IPS-18c (cell line): ENCODE data around the gene CYFIP2.
A peak's percentile ranks its signal among the peaks of the same experiment; 100 is the strongest.

Source experiments
- H3K4me3 ChIP-seq: 2 replicates; pipeline ENCODE4 v1.7.0; 2013; ENCODE audit warnings: low read depth, mild to moderate bottlenecking, low read length, moderate library complexity; ENCODE audit not compliant: insufficient read depth
- H3K9me3 ChIP-seq: one replicate; pipeline ENCODE4 v1.6.1; 2013; ENCODE audit warnings: mild to moderate bottlenecking, low read length, moderate library complexity; ENCODE audit not compliant: control insufficient read depth, insufficient read depth

Gene CYFIP2

GRCh38 chr5:157248821-157249470 lies 17.0 kb upstream of the CYFIP2 start:
- H3K9me3 ChIP-seq = no peaks in the 10 kb centered on the region
- no peak overlapping the region for H3K4me3 ChIP-seq

GRCh38 chr5:157252711-157253465 lies 13.0 kb upstream of the CYFIP2 start:
- Histone ChIP-seq H3K4me3 (no peak overlapping the region), H3K9me3 (no peaks in the 10 kb centered on the region)

- H3K4me3 ChIP-seq = no peak overlapping the region
These were observed 12.4 kb upstream of the CYFIP2 start for GRCh38 chr5:157253547-157253946.

GRCh38 chr5:157258450-157258849 lies 7.5 kb upstream of the CYFIP2 start:
- H3K9me3 ChIP-seq = no peaks in the 10 kb centered on the region
- H3K4me3 ChIP-seq = no peak overlapping the region

More at GRCh38 chr5:157253547-157253946, 12.4 kb upstream of the CYFIP2 start:
- H3K9me3 ChIP-seq = no peaks in the 10 kb centered on the region

- no peaks in the 10 kb centered on the region for H3K9me3 ChIP-seq
These were observed 6.2 kb upstream of the CYFIP2 start for GRCh38 chr5:157259699-157260098.

GRCh38 chr5:157263496-157264090 lies 2.3 kb upstream of the CYFIP2 start:
- Histone ChIP-seq H3K9me3 (no peaks in the 10 kb centered on the region), H3K4me3 (no peak overlapping the region)

More at GRCh38 chr5:157259699-157260098, 6.2 kb upstream of the CYFIP2 start:
- no peak overlapping the region for H3K4me3 ChIP-seq

- no peaks in the 10 kb centered on the region for H3K9me3 ChIP-seq
- peak overlapping the region; percentile 72 for H3K4me3 ChIP-seq
These were observed 524 bp downstream of the CYFIP2 start for GRCh38 chr5:157266286-157267007.

GRCh38 chr5:157267025-157267424 lies 1.1 kb downstream of the CYFIP2 start:
- Histone ChIP-seq H3K4me3 (peak overlapping the region; percentile 72), H3K9me3 (no peaks in the 10 kb centered on the region)

GRCh38 chr5:157267761-157268480 lies 2.0 kb downstream of the CYFIP2 start:
- Histone ChIP-seq H3K9me3 (no peaks in the 10 kb centered on the region), H3K4me3 (no peak overlapping the region)

- Histone ChIP-seq H3K4me3 (no peak overlapping the region), H3K9me3 (no peaks in the 10 kb centered on the region)
These were observed 3.3 kb downstream of the CYFIP2 start for GRCh38 chr5:157269165-157269671.

- Histone ChIP-seq H3K4me3 (no peak overlapping the region), H3K9me3 (no peaks in the 10 kb centered on the region)
These were observed 3.9 kb downstream of the CYFIP2 start for GRCh38 chr5:157269761-157270272.

- H3K4me3 ChIP-seq = no peak overlapping the region
These were observed 4.8 kb downstream of the CYFIP2 start for GRCh38 chr5:157270771-157271170.

GRCh38 chr5:157271740-157272271 lies 5.9 kb downstream of the CYFIP2 start:
- Histone ChIP-seq H3K9me3 (no peaks in the 10 kb centered on the region), H3K4me3 (no peak overlapping the region)

More at GRCh38 chr5:157270771-157271170, 4.8 kb downstream of the CYFIP2 start:
- no peaks in the 10 kb centered on the region for H3K9me3 ChIP-seq

GRCh38 chr5:157273131-157273556 lies 7.2 kb downstream of the CYFIP2 start:
- Histone ChIP-seq H3K9me3 (no peaks in the 10 kb centered on the region), H3K4me3 (no peak overlapping the region)

GRCh38 chr5:157275403-157275802 lies 9.5 kb downstream of the CYFIP2 start:
- no peak overlapping the region for H3K4me3 ChIP-seq

GRCh38 chr5:157278319-157279037 lies 12.6 kb downstream of the CYFIP2 start:
- Histone ChIP-seq H3K4me3 (no peak overlapping the region), H3K9me3 (no peaks in the 10 kb centered on the region)

More at GRCh38 chr5:157275403-157275802, 9.5 kb downstream of the CYFIP2 start:
- no peaks in the 10 kb centered on the region for H3K9me3 ChIP-seq
